SU-DHL-6 (cell line): ENCODE results near the gene DMRT1.

Experiments
- H2AFZ ChIP-seq: fragments of 200-600 bp; sonication (generic); 2 replicates; pipeline ENCODE4 v1.6.1; 2014; ENCODE audit warnings: low read depth, mild to moderate bottlenecking, moderate library complexity, mixed read lengths, antibody characterized with exemption, low read length; ENCODE audit not compliant: severe bottlenecking
- H3F3A ChIP-seq: fragments of 200-600 bp; shearing (Covaris generic); 2 replicates; pipeline ENCODE4 v1.6.0; 2016; ENCODE audit warnings: antibody characterized with exemption, mild to moderate bottlenecking; ENCODE audit not compliant: insufficient read depth
- H3K27ac ChIP-seq: fragments of 200-600 bp; sonication (generic); 2 replicates; pipeline ENCODE4 v1.5.1; 2016; ENCODE audit warnings: low read depth, mild to moderate bottlenecking, low read length, moderate library complexity, mixed read lengths
- H3K27me3 ChIP-seq: fragments of 200-600 bp; sonication (generic), shearing (Covaris generic); 2 replicates; pipeline ENCODE4 v1.6.0; 2014; ENCODE audit warnings: mild to moderate bottlenecking, low read length
- H3K36me3 ChIP-seq: fragments of 200-600 bp; sonication (generic); 2 replicates; pipeline ENCODE4 v1.6.1; 2014; ENCODE audit warnings: mild to moderate bottlenecking, low read length, mixed read lengths
- H3K4me2 ChIP-seq: fragments of 300-600, 200-600 bp; shearing (Covaris generic), sonication (generic); 2 replicates; pipeline ENCODE4 v1.6.0; 2014; ENCODE audit warnings: low read length, low read depth, mild to moderate bottlenecking; ENCODE audit not compliant: poor library complexity, severe bottlenecking
- H3K4me3 ChIP-seq: fragments of 200-600 bp; sonication (generic); 2 replicates; pipeline ENCODE4 v1.5.1; 2014; ENCODE audit warnings: antibody characterized with exemption, low read length, mild to moderate bottlenecking, mixed read lengths; ENCODE audit not compliant: insufficient read depth, poor library complexity, severe bottlenecking
- H3K79me2 ChIP-seq: fragments of 200-600 bp; sonication (generic); 2 replicates; pipeline ENCODE4 v1.6.1; 2014; ENCODE audit warnings: mild to moderate bottlenecking, low read length, moderate library complexity; ENCODE audit not compliant: insufficient read depth
- H3K9ac ChIP-seq: fragments of 200-600 bp; sonication (generic); 2 replicates; pipeline ENCODE4 v1.7.0; 2014; ENCODE audit warnings: mild to moderate bottlenecking, low read length
- H3K9me2 ChIP-seq: fragments of 200-600 bp; sonication (generic); replicated peaks from 2 replicates; pipeline ENCODE4 v1.6.1; 2014; ENCODE audit warnings: low read length; ENCODE audit not compliant: insufficient read depth
- H3K9me3 ChIP-seq: fragments of 200-600 bp; sonication (generic); 2 replicates; pipeline ENCODE4 v1.6.1; 2014; ENCODE audit warnings: low read length, mixed read lengths; ENCODE audit not compliant: insufficient read depth
- H4K20me1 ChIP-seq: fragments of 200-600 bp; sonication (generic); 2 replicates; pipeline ENCODE4 v1.6.1; 2014; ENCODE audit warnings: low read depth, mild to moderate bottlenecking, antibody characterized with exemption, low read length, moderate library complexity, mixed read lengths
- CTCF ChIP-seq: fragments of 200-600 bp; sonication (generic); IDR thresholded peaks from one replicate; pipeline ENCODE4 v1.5.1; 2017; ENCODE audit warnings: antibody characterized with exemption, mild to moderate bottlenecking, low read length, moderate library complexity; ENCODE audit not compliant: insufficient read depth, poor library complexity, severe bottlenecking
- EZH2phosphoT487 ChIP-seq: fragments of 200-600 bp; sonication (generic), shearing (Covaris generic); conservative IDR thresholded peaks from 2 replicates; pipeline ENCODE4 v1.6.1; 2018; ENCODE audit warnings: mild to moderate bottlenecking, antibody characterized with exemption, low read length, moderate library complexity, mixed read lengths

DMRT1 gene

GRCh38 chr9:922731-923130, 81.2 kb downstream of the DMRT1 start:
- Histone ChIP-seq H3K27ac (no peak overlapping the region), H4K20me1 (no peaks in the 10 kb centered on the region), H3K79me2 (no peaks in the 10 kb centered on the region), H3K4me3 (no peak overlapping the region), H3K9me2 (no peaks in the 10 kb centered on the region), H3F3A (no peaks in the 10 kb centered on the region), H3K4me2 (no peak overlapping the region), H3K27me3 (no peaks in the 10 kb centered on the region), H3K36me3 (no peaks in the 10 kb centered on the region), H3K9ac (no peak overlapping the region), H3K9me3 (no peaks in the 10 kb centered on the region), H2AFZ (no peak overlapping the region)
- TF ChIP-seq CTCF: no peak
- no peak for TF ChIP-seq EZH2phosphoT487

- Histone ChIP-seq H3K79me2 (no peaks in the 10 kb centered on the region), H3K9me2 (no peaks in the 10 kb centered on the region), H4K20me1 (no peaks in the 10 kb centered on the region), H3K9ac (no peak overlapping the region), H3K4me3 (no peak overlapping the region), H3F3A (no peaks in the 10 kb centered on the region), H3K27me3 (no peaks in the 10 kb centered on the region), H3K36me3 (no peaks in the 10 kb centered on the region), H3K27ac (no peak overlapping the region), H3K4me2 (no peak overlapping the region), H2AFZ (no peak overlapping the region), H3K9me3 (no peaks in the 10 kb centered on the region)
- no peak for TF ChIP-seq CTCF
- TF ChIP-seq EZH2phosphoT487: no peak
Measured at GRCh38 chr9:926976-927375, 85.5 kb downstream of the DMRT1 start.

- Histone ChIP-seq H3K27ac (no peak overlapping the region), H4K20me1 (no peaks in the 10 kb centered on the region), H3K27me3 (no peaks in the 10 kb centered on the region), H3K9me3 (no peaks in the 10 kb centered on the region), H3K9ac (no peak overlapping the region), H3K4me2 (no peak overlapping the region), H3K4me3 (no peak overlapping the region), H3K79me2 (no peaks in the 10 kb centered on the region), H3F3A (no peaks in the 10 kb centered on the region), H3K36me3 (no peaks in the 10 kb centered on the region), H2AFZ (no peak overlapping the region), H3K9me2 (no peaks in the 10 kb centered on the region)
- TF ChIP-seq EZH2phosphoT487 (no peak), CTCF (peak; percentile 77)
Measured at GRCh38 chr9:928363-929042, 87.0 kb downstream of the DMRT1 start.
